Measurements from ENCODE around the gene MINK1. TPM values are rescaled to one million over a fixed set of nuclear protein-coding genes. Genes with fewer than 3 reads are reported as not detected.

Gene MINK1
- total RNA-seq, 1 donor from 2014 or later = 63.2 TPM

DNA sequence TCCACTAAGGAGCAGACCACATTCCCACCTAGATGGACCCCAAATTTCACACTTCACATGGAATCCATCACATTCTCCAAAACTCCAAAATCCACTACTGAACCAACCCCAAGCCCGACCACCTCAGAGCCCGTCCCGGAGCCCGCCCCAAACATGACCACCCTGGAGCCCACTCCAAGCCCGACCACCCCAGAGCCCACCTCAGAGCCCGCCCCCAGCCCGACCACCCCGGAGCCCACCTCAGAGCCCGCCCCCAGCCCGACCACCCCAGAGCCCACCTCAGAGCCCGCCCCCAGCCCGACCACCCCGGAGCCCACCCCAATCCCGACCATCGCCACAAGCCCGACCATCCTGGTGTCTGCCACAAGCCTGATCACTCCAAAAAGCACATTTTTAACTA is 100.5 kb downstream of the MINK1 start:
- FAIRE-seq (no peak), DNase-seq (ENCODE audit: low read depth) (no peak)
- Mint-ChIP-seq H3K27me3 (ENCODE audit: low read depth, unreplicated experiment) (no peaks in the 10 kb centered on the region), H3K4me3 (ENCODE audit: unreplicated experiment) (peak overlapping the region; percentile 69), H3K36me3 (ENCODE audit: low read depth, unreplicated experiment) (peaks cover 24% of the 10 kb centered on the region), H3K27ac (ENCODE audit: unreplicated experiment) (no peak overlapping the region), H3K9me3 (ENCODE audit: unreplicated experiment) (no peaks in the 10 kb centered on the region), H3K4me1 (ENCODE audit: low read depth, unreplicated experiment) (peaks cover 15% of the 10 kb centered on the region)
- Histone ChIP-seq H3K4me2 (ENCODE audit: low read length) (peak overlapping the region; percentile 29), H3K27ac (ENCODE audit: low read depth, low read length) (no peak overlapping the region), H4K20me1 (ENCODE audit: insufficient read depth, low read length) (peaks cover 6% of the 10 kb centered on the region), H3K36me3 (ENCODE audit: insufficient read depth, low read length) (no peaks in the 10 kb centered on the region), H3K79me2 (ENCODE audit: insufficient read depth, low read length) (peaks cover 11% of the 10 kb centered on the region), H2AFZ (ENCODE audit: low read depth, low read length) (no peak overlapping the region), H3K9ac (ENCODE audit: low read length) (peak overlapping the region; percentile 16), H3K27me3 (ENCODE audit: insufficient read depth, low read length) (no peaks in the 10 kb centered on the region), H3K4me3 (ENCODE audit: insufficient read depth, low read depth, low read length) (no peak overlapping the region), H3K4me1 (ENCODE audit: insufficient read depth, low read length) (peaks cover 12% of the 10 kb centered on the region), H3K9me3 (ENCODE audit: insufficient read depth, low read depth, low read length) (no peaks in the 10 kb centered on the region)
- TF ChIP-seq EZH2 (IDR thresholded peaks at IDR 0.05; ENCODE audit: insufficient read depth, low read length) = no peak
- TF ChIP-seq, protein P1, sequence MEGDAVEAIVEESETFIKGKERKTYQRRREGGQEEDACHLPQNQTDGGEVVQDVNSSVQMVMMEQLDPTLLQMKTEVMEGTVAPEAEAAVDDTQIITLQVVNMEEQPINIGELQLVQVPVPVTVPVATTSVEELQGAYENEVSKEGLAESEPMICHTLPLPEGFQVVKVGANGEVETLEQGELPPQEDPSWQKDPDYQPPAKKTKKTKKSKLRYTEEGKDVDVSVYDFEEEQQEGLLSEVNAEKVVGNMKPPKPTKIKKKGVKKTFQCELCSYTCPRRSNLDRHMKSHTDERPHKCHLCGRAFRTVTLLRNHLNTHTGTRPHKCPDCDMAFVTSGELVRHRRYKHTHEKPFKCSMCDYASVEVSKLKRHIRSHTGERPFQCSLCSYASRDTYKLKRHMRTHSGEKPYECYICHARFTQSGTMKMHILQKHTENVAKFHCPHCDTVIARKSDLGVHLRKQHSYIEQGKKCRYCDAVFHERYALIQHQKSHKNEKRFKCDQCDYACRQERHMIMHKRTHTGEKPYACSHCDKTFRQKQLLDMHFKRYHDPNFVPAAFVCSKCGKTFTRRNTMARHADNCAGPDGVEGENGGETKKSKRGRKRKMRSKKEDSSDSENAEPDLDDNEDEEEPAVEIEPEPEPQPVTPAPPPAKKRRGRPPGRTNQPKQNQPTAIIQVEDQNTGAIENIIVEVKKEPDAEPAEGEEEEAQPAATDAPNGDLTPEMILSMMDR (IDR thresholded peaks at IDR 0.05; ENCODE audit: insufficient read depth, low read depth, low read length) = no peak

DNA sequence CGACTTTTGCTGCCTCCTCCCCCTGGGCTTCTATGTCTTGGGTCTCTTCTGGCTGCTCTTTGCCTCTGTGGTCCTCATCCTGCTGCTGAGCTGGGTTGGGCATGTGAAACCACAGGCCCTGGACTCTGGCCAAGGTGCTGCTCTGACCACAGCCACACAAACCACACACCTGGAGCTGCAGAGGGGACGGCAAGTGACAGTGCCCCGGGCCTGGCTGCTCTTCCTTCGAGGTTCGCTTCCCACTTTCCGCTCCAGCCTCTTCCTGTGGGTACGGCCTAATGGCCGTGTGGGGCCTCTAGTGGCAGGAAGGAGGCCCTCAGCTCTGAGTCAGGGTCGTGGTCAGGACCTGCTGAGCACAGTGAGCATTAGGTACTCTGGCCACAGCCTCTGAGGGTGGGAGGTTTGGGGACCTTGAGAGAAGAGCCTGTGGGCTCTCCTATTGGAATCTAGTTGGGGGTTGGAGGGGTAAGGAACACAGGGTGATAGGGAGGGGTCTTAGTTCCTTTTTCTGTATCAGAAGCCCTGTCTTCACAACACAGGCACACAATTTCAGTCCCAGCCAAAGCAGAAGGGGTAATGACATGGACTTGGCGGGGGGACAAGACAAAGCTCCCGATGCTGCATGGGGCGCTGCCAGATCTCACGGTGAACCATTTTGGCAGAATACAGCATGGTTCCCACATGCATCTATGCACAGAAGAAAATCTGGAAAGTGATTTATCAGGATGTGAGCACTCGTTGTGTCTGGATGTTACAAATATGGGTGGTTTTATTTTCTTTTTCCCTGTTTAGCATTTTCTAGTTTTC is 101.2 kb downstream of the MINK1 start:
- Histone ChIP-seq H3K9me3 (ENCODE audit: insufficient read depth, low read depth, low read length) (no peaks in the 10 kb centered on the region), H3K79me2 (ENCODE audit: insufficient read depth, low read length) (peaks cover 18% of the 10 kb centered on the region), H3K4me3 (ENCODE audit: insufficient read depth, low read depth, low read length) (no peak overlapping the region), H2AFZ (ENCODE audit: low read depth, low read length) (no peak overlapping the region), H3K9ac (ENCODE audit: low read length) (peak overlapping the region; percentile 16), H3K27me3 (ENCODE audit: insufficient read depth, low read length) (no peaks in the 10 kb centered on the region), H3K4me1 (ENCODE audit: insufficient read depth, low read length) (peaks cover 19% of the 10 kb centered on the region), H4K20me1 (ENCODE audit: insufficient read depth, low read length) (peaks cover 12% of the 10 kb centered on the region), H3K4me2 (ENCODE audit: low read length) (peak overlapping the region; percentile 29), H3K36me3 (ENCODE audit: insufficient read depth, low read length) (no peaks in the 10 kb centered on the region), H3K27ac (ENCODE audit: low read depth, low read length) (no peak overlapping the region)
- no peaks in the 10 kb centered on the region for H3K27me3 Mint-ChIP-seq (ENCODE audit: low read depth, unreplicated experiment)
- DNase-seq (ENCODE audit: low read depth) (peak; percentile 35), FAIRE-seq (no peak)
- no peaks in the 10 kb centered on the region for H3K9me3 Mint-ChIP-seq (ENCODE audit: unreplicated experiment)
- peaks cover 27% of the 10 kb centered on the region for H3K36me3 Mint-ChIP-seq (ENCODE audit: low read depth, unreplicated experiment)
- TF ChIP-seq, protein P1 (IDR thresholded peaks at IDR 0.05; ENCODE audit: insufficient read depth, low read depth, low read length) = peak; percentile 28
- TF ChIP-seq EZH2 (IDR thresholded peaks at IDR 0.05; ENCODE audit: insufficient read depth, low read length) = no peak
- H3K4me1 Mint-ChIP-seq (ENCODE audit: low read depth, unreplicated experiment) = peaks cover 17% of the 10 kb centered on the region
- H3K4me3 Mint-ChIP-seq (ENCODE audit: unreplicated experiment) = peak overlapping the region; percentile 69
- peak overlapping the region; percentile 5 for H3K27ac Mint-ChIP-seq (ENCODE audit: unreplicated experiment)

DNA sequence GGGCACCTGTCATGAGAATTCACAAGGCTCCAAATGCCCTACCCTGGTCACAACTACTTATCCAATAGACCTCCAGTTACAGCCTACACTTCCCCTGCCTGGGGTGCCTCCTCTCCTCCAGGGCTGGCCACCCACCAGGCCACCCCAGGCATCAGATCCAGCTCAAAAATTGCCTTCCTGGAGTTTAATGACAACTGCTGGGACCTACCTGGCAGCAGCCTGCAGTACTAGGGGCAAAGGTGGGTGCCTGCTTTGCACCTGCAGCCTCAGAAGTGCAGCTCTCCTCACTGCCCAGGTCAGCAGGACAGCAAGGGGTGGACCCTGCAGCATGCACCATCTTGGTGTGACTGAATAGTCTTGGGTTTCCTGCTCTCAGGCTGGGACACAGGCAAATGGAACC is 102.5 kb downstream of the MINK1 start:
- peaks cover 2% of the 10 kb centered on the region for H3K9me3 Mint-ChIP-seq (ENCODE audit: unreplicated experiment)
- H4K20me1 ChIP-seq (ENCODE audit: insufficient read depth, low read length) = peaks cover 12% of the 10 kb centered on the region

More for the DNA sequence above, 102.5 kb downstream of the MINK1 start:
- Histone ChIP-seq H3K4me3 (ENCODE audit: insufficient read depth, low read depth, low read length) (no peak overlapping the region), H3K27ac (ENCODE audit: low read depth, low read length) (no peak overlapping the region), H3K9me3 (ENCODE audit: insufficient read depth, low read depth, low read length) (no peaks in the 10 kb centered on the region), H2AFZ (ENCODE audit: low read depth, low read length) (no peak overlapping the region), H3K4me1 (ENCODE audit: insufficient read depth, low read length) (peaks cover 19% of the 10 kb centered on the region), H3K9ac (ENCODE audit: low read length) (no peak overlapping the region), H3K36me3 (ENCODE audit: insufficient read depth, low read length) (no peaks in the 10 kb centered on the region), H3K27me3 (ENCODE audit: insufficient read depth, low read length) (no peaks in the 10 kb centered on the region), H3K4me2 (ENCODE audit: low read length) (no peak overlapping the region), H3K79me2 (ENCODE audit: insufficient read depth, low read length) (peaks cover 23% of the 10 kb centered on the region)
- Mint-ChIP-seq H3K27me3 (ENCODE audit: low read depth, unreplicated experiment) (no peaks in the 10 kb centered on the region), H3K4me3 (ENCODE audit: unreplicated experiment) (no peak overlapping the region), H3K27ac (ENCODE audit: unreplicated experiment) (no peak overlapping the region), H3K4me1 (ENCODE audit: low read depth, unreplicated experiment) (peaks cover 17% of the 10 kb centered on the region), H3K36me3 (ENCODE audit: low read depth, unreplicated experiment) (peaks cover 24% of the 10 kb centered on the region)
- FAIRE-seq = no peak
- DNase-seq (ENCODE audit: low read depth) = no peak
- TF ChIP-seq EZH2 (IDR thresholded peaks at IDR 0.05; ENCODE audit: insufficient read depth, low read length) = no peak
- TF ChIP-seq, protein P1 (IDR thresholded peaks at IDR 0.05; ENCODE audit: insufficient read depth, low read depth, low read length) = no peak
